Mucosa of stomach (tissue), 1 donor: ENCODE measurements around the gene OPTN.
"Not testable (repeated sequence)": the region's sequence is repeated elsewhere in the genome, so short reads cannot be mapped to it uniquely, and the experiment has no call there.

ENCODE experiments used
- H3K27me3 ChIP-seq: one replicate; pipeline ENCODE4 v1.7.0; 2013; ENCODE audit warnings: mild to moderate bottlenecking, low read length; ENCODE audit not compliant: control insufficient read depth, insufficient read depth
- H3K36me3 ChIP-seq: one replicate; pipeline ENCODE4 v1.7.0; 2013; ENCODE audit warnings: low read length; ENCODE audit not compliant: control insufficient read depth, insufficient read depth
- H3K4me1 ChIP-seq: one replicate; pipeline ENCODE4 v1.7.0; 2013; ENCODE audit warnings: mild to moderate bottlenecking, low read length; ENCODE audit not compliant: control insufficient read depth, insufficient read depth
- H3K4me3 ChIP-seq: one replicate; pipeline ENCODE4 v1.7.0; 2013; ENCODE audit warnings: low read length
- H3K9ac ChIP-seq: one replicate; pipeline ENCODE4 v1.7.0; 2013; ENCODE audit warnings: mild to moderate bottlenecking, low read length, moderate library complexity
- H3K9me3 ChIP-seq: one replicate; pipeline ENCODE4 v1.7.0; 2013; ENCODE audit warnings: mild to moderate bottlenecking, low read length, moderate library complexity; ENCODE audit not compliant: control insufficient read depth
- donor health status: Pancreatic carcinoma.

Gene OPTN

DNA sequence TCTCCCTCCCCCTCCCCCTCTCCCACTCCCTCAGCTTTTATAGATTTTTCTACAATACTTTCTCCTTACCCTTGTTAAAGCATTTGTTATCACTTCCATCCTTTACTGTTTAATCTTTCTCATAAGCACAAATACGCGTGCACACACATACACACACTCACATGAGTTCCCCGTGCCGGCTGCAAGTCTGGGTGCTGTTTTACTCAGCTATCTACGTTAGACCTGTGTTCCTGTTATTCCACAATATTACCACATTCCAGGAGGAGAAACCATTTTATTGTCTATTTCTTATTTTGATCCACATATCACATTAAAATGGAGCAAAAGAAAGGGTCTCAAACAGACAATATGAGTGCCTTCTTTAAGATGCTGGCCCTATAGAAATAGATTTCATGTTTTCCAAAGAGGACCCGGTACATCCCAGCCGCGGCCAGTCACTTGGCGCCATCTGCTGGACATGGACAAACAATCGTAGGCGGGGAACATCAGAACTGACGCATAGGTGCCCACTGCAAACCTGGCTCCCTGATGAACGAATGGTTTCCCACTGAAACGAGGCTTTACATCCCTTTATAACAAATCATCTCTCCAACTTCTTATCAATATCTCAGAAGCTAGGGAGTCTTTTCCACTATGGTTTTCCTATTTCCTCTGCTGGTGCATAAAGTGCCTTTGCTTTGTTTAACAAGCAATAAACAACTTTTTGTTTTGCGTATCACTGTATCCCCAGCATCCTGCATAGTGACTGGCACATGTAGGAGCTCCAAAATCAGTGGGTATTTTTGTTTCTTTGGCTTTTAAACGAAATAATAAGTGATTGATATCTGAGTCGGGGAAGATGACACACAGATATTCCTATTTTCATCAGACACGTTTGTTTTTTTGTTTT lies 25.2 kb upstream of the OPTN start:
- Histone ChIP-seq H3K4me3 (no peak overlapping the region), H3K4me1 (no peaks in the 10 kb centered on the region), H3K36me3 (no peaks in the 10 kb centered on the region), H3K9me3 (no peaks in the 10 kb centered on the region), H3K9ac (no peak overlapping the region), H3K27me3 (no peaks in the 10 kb centered on the region)

DNA sequence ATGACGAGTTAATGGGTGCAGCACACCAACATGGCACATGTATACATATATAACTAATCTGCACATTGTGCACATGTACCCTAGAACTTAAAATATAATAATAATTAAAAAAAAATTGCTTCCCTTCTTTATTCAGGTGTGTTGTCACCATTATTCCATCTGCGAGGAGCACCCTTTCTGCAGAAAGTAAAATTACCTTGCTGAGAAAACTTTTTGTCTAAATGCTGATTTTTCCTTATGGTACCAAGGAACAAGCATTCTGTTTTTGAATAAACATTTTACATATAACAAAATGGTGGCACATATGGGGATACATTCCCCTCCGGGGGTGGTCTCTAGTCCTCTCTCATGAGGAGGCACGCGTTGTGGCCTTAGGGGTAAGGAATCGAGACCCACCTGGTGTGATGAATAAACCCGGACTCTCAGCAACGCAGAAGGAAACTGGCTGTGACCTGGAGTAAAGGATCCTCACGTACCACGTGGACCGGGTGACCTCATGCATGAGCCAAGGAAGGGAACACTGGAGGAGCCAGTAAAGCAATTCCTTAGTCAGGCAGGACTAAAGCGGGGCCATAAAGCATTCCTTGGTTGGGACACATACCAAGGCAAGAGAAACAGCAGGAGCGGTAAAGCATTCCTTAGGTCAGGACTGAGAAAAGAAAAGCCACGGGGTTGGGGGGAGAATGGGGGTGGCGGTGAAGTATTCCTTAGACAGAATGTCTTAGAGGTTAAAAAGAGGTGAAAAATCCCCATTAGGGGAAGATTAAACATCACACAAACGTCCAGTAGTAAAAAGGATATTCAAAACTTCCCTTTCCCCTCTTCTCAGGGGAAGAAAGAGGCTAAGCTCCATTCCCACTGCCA lies 20.8 kb upstream of the OPTN start:
- no peaks in the 10 kb centered on the region for H3K36me3 ChIP-seq
- H3K9me3 ChIP-seq, result no peaks in the 10 kb centered on the region
- H3K4me1 ChIP-seq, result no peaks in the 10 kb centered on the region
- H3K27me3 ChIP-seq, result no peaks in the 10 kb centered on the region
- no peak overlapping the region for H3K9ac ChIP-seq
- H3K4me3 ChIP-seq, result no peak overlapping the region

DNA sequence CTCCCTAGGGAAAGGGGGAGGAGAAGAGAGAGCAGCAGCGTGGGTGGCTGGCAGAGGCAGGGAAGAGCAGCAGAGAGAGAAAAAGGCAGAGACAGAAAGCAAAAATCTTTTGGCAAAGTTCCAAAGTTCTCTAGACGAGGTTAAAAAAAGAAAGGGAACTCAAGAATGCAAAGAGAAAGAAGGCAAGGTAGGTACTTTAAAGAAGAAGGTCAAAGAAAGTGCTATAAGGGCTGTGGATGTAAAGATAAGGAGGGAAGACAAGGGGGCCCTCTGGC lies 20.2 kb upstream of the OPTN start:
- Histone ChIP-seq H3K9me3 (no peaks in the 10 kb centered on the region), H3K4me3 (no peak overlapping the region), H3K36me3 (no peaks in the 10 kb centered on the region), H3K27me3 (no peaks in the 10 kb centered on the region), H3K4me1 (no peaks in the 10 kb centered on the region), H3K9ac (no peak overlapping the region)

DNA sequence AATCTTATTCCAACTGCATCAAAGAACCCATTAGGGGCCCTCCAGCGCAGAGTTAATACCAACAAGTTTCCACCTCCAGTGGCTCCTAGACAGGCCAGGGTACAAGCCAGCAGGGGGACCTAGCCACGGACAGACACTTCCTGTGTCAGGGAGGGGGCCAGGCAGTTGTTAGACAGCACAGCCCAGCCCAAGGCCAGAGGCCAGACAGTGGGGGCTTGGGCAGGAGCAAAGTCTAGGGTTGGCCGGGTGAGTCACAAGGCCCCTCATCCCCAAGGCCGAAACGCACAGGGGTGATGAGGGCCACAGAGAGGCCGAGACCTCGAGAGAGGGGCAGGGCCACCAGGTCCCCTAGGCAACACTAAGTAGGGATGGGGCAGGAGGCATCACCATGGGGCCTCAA lies 19.3 kb upstream of the OPTN start:
- Histone ChIP-seq H3K4me3 (no peak overlapping the region), H3K27me3 (no peaks in the 10 kb centered on the region), H3K9me3 (no peaks in the 10 kb centered on the region), H3K9ac (no peak overlapping the region), H3K36me3 (no peaks in the 10 kb centered on the region), H3K4me1 (no peaks in the 10 kb centered on the region)

DNA sequence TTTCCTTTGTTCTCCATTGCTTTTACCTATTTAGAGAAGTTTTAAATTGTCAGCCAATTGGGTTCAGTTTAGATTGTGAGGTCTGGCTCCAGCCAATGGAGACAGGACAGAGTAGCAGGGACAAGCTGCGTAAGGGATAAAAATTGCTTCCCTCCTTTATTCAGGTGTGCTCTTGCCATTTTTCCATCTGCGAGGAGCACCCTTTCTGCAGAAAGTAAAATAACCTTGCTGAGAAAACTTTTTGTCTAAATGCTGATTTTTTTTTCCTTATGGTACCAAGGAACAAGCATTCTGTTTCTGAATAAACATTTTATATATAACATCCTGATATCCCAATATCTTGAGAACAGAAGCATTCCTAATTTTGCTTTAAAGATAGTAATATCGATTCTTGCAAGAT lies 16.3 kb upstream of the OPTN start:
- not testable (repeated sequence) for H3K27me3 ChIP-seq, H3K9ac ChIP-seq, H3K9me3 ChIP-seq, H3K4me3 ChIP-seq, H3K36me3 ChIP-seq, H3K4me1 ChIP-seq

DNA sequence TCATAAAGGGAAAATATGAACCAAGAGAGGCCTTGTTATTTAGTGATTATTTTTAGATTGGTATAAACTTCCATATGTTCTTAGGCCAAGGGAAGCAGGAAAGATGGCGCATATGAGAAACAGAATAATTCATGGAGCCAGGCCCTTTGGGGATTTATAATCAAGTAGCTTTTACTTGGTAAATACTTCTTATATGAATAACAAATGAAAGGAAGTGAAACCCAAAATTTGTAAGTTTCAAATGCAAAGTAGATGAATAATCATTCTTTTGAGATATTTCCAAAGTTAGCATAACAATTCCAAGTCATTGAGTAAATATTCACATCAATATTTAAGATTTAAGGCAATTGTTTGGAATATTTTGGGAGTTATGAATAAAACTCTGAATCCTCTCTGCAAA lies 13.9 kb upstream of the OPTN start:
- H3K4me1 ChIP-seq, result peaks cover 7% of the 10 kb centered on the region
- no peaks in the 10 kb centered on the region for H3K36me3 ChIP-seq
- no peaks in the 10 kb centered on the region for H3K9me3 ChIP-seq

DNA sequence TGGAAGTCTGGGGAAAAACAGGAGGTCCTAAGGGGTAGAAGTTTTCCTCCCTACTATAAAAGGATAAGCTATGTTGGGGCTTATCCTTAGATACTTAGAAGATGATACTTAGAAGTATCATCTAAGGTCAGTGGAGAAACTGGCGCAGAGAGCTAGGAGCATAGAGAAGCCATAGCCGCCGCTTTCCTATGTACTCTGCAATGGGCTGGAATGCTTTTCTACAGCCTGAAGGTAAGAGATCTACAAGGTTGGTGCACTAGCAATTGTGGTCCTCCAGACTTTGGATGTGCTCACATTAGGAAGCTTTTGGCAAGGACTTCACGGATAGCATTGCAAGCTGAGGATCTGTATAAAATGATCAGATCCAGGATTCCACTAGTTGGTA lies 12.4 kb upstream of the OPTN start:
- Histone ChIP-seq H3K4me3 (no peak overlapping the region), H3K9me3 (no peaks in the 10 kb centered on the region), H3K4me1 (peaks cover 7% of the 10 kb centered on the region), H3K9ac (no peak overlapping the region), H3K27me3 (no peaks in the 10 kb centered on the region), H3K36me3 (no peaks in the 10 kb centered on the region)

More for the DNA sequence above, 13.9 kb upstream of the OPTN start:
- Histone ChIP-seq H3K27me3 (no peaks in the 10 kb centered on the region), H3K4me3 (no peak overlapping the region), H3K9ac (no peak overlapping the region)

DNA sequence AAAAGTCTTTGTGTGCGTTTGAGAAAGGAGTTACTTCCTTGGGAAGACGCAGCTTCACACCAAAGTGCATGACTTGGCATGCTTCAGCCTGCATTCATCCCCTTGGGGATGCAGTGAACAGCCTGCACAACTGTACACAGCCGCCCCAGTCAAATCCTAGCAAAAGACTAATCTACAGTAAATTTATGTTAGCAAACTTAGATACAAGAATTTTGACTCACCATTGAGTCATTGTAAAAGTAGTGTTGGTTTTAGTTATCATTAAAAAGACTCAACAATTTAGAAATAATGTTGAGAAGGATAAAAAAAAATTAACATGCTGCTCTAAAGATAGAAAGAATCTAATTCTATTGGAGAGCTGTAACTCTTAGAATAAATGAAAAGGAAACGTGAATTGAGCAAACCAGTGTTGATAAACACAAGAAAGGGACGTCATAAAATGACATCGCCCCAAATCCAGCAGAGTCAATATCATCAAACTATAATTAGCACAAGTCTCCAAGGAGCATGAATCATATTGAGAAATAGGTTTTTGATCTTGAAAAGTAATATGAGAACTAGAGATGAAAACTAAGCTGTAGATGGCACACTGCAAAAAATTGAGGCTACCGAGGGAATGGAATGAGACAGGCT lies 11.9 kb upstream of the OPTN start:
- no peak overlapping the region for H3K9ac ChIP-seq
- no peaks in the 10 kb centered on the region for H3K27me3 ChIP-seq
- H3K4me1 ChIP-seq, result peaks cover 7% of the 10 kb centered on the region
- no peaks in the 10 kb centered on the region for H3K9me3 ChIP-seq
- no peaks in the 10 kb centered on the region for H3K36me3 ChIP-seq
- no peak overlapping the region for H3K4me3 ChIP-seq

DNA sequence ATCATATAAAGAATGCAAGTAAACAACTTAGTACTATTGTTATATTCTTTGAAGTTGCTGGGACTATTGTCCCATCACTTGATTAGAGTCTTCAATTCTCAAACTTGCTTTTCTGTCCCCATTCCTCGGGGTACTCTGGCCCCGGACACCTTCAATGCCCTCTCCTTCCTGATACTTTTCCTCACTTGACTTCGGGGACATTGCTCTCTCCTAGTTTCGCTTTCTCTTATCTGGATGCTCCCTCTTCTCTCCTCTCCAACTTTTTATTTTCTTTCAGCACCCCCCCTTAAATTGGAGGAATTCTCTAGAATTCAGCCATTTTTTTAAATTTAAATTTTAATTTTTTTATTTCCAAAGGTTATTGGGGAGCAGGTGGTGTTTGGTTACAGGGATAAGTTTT lies 10.6 kb upstream of the OPTN start:
- no peak overlapping the region for H3K9ac ChIP-seq
- H3K9me3 ChIP-seq, result no peaks in the 10 kb centered on the region
- no peaks in the 10 kb centered on the region for H3K27me3 ChIP-seq
- H3K4me3 ChIP-seq, result no peak overlapping the region
- H3K4me1 ChIP-seq, result peaks cover 7% of the 10 kb centered on the region
- H3K36me3 ChIP-seq, result no peaks in the 10 kb centered on the region

DNA sequence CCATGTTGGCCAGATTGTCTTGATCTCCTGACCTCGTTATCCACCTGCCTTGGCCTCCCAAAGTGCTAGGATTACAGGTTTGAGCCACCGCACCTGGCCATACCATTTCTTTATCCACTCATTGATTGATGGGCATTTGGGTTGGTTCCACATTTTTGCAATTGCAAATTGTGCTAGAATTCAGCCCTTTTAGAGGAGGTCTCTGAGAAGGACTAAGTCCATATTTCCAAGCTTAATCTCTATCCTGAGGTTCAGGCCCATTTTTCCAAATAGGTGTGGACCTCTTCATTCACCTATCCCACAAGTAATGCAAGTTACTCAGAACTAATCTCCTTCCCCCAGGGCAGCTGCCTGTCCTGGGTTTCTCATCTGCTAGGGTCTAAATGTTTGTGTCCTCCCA lies 9.7 kb upstream of the OPTN start:
- H3K36me3 ChIP-seq, result no peaks in the 10 kb centered on the region
- peaks cover 7% of the 10 kb centered on the region for H3K4me1 ChIP-seq
- no peak overlapping the region for H3K4me3 ChIP-seq
- no peaks in the 10 kb centered on the region for H3K27me3 ChIP-seq
- H3K9me3 ChIP-seq, result no peaks in the 10 kb centered on the region
- H3K9ac ChIP-seq, result no peak overlapping the region

DNA sequence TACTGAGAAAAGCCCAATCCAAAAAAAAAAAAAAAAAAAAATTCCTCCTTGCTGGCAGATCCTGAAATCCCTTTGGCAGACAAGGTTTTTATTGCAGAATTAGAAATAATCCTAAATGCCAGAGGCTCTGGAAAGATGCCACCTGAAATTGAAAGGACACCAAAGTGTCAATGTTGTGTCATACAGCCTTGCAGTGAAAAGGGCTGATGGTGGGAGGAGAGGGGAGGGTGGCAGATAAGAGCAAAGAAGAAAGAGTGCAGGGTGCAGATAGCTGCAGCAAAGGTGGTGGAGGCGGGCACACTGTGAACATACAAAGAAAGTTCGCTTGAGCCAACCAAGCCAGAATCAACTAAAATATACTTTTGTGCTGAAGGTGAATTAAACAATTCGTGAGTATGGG lies 8.2 kb upstream of the OPTN start:
- H3K4me1 ChIP-seq, result peaks cover 7% of the 10 kb centered on the region
- no peaks in the 10 kb centered on the region for H3K9me3 ChIP-seq
- H3K4me3 ChIP-seq, result no peak overlapping the region
- no peaks in the 10 kb centered on the region for H3K36me3 ChIP-seq
- H3K9ac ChIP-seq, result no peak overlapping the region
- H3K27me3 ChIP-seq, result no peaks in the 10 kb centered on the region
